NK-92 (cell line): Measurements from ENCODE around the gene ARSI.

ENCODE experiments used
- DNase-seq: peaks from one replicate; lab custom pipeline; 2025; ENCODE audit not compliant: unreplicated experiment; lab: John Stamatoyannopoulos, UW

The ARSI gene

GRCh38 chr5:150302301-150303069 is at the start of gene ARSI:
Gene ARSI, minus strand, starts transcription at chr5:150302905. Its CDS starts 532 bp downstream, at chr5:150302373.
- no peak for DNase-seq

GRCh38 chr5:150350524-150351344 is 48.0 kb upstream of the ARSI start:
- DNase-seq = no peak

GRCh38 chr5:150349681-150350275 is 47.1 kb upstream of the ARSI start:
- no peak for DNase-seq

- DNase-seq = no peak
Measured at GRCh38 chr5:150347451-150347850, 44.7 kb upstream of the ARSI start.

GRCh38 chr5:150347003-150347402 is 44.3 kb upstream of the ARSI start:
- no peak for DNase-seq

GRCh38 chr5:150346592-150346991 is 43.9 kb upstream of the ARSI start:
- DNase-seq = no peak

- DNase-seq = no peak
Measured at GRCh38 chr5:150345716-150346115, 43.0 kb upstream of the ARSI start.

- no peak for DNase-seq
Measured at GRCh38 chr5:150343994-150344631, 41.4 kb upstream of the ARSI start.

- no peak for DNase-seq
Measured at GRCh38 chr5:150342583-150342982, 39.9 kb upstream of the ARSI start.

GRCh38 chr5:150341989-150342388 is 39.3 kb upstream of the ARSI start:
- DNase-seq = no peak

GRCh38 chr5:150341331-150341730 is 38.6 kb upstream of the ARSI start:
- no peak for DNase-seq

- no peak for DNase-seq
Measured at GRCh38 chr5:150340614-150341255, 38.0 kb upstream of the ARSI start.

- DNase-seq = no peak
Measured at GRCh38 chr5:150339841-150340240, 37.1 kb upstream of the ARSI start.

- no peak for DNase-seq
Measured at GRCh38 chr5:150339165-150339564, 36.5 kb upstream of the ARSI start.

- DNase-seq = no peak
Measured at GRCh38 chr5:150338546-150338945, 35.8 kb upstream of the ARSI start.

GRCh38 chr5:150335778-150336177 is 33.1 kb upstream of the ARSI start:
- no peak for DNase-seq

- no peak for DNase-seq
Measured at GRCh38 chr5:150333400-150333799, 30.7 kb upstream of the ARSI start.

GRCh38 chr5:150329881-150330876 is 27.5 kb upstream of the ARSI start:
- no peak for DNase-seq

- DNase-seq = no peak
Measured at GRCh38 chr5:150329038-150329437, 26.3 kb upstream of the ARSI start.

- no peak for DNase-seq
Measured at GRCh38 chr5:150328515-150328914, 25.8 kb upstream of the ARSI start.
